Vagina (tissue), 2 donors: ENCODE measurements around the gene UHRF1.

Source experiments
- POLR2A ChIP-seq, 2 donors: fragments of 450-650 bp; IDR thresholded peaks; one replicate each; pipeline ENCODE4 v1.6.1; 2017; ENCODE audit warnings: antibody characterized with exemption in 2 of 2, mild to moderate bottlenecking in 2 of 2, moderate library complexity in 2 of 2
- POLR2AphosphoS5 ChIP-seq, 2 donors: sonication (generic); formaldehyde crosslinking; IDR thresholded peaks; one replicate each; pipeline ENCODE4 v1.9.0; 2017; ENCODE audit warnings: antibody characterized with exemption in 2 of 2, mild to moderate bottlenecking in 2 of 2, low read depth in 1 of 2; ENCODE audit not compliant: insufficient read depth in 1 of 2
- TF ChIP-seq, protein P1 (sequence below), 3 experiments: fragments of 450-650 bp in 2 of 3; fragments of 200-600 bp in 1 of 3; sonication (generic) in 1 of 3; IDR thresholded peaks; one replicate each; pipeline ENCODE4 v1.5.1; 2017 to 2019; ENCODE audit warnings: antibody characterized with exemption in 3 of 3, mild to moderate bottlenecking in 2 of 3, moderate library complexity in 2 of 3

GRCh38 chr19:4897146-4897545, 12.2 kb upstream of the UHRF1 start:
- TF ChIP-seq, protein P1, sequence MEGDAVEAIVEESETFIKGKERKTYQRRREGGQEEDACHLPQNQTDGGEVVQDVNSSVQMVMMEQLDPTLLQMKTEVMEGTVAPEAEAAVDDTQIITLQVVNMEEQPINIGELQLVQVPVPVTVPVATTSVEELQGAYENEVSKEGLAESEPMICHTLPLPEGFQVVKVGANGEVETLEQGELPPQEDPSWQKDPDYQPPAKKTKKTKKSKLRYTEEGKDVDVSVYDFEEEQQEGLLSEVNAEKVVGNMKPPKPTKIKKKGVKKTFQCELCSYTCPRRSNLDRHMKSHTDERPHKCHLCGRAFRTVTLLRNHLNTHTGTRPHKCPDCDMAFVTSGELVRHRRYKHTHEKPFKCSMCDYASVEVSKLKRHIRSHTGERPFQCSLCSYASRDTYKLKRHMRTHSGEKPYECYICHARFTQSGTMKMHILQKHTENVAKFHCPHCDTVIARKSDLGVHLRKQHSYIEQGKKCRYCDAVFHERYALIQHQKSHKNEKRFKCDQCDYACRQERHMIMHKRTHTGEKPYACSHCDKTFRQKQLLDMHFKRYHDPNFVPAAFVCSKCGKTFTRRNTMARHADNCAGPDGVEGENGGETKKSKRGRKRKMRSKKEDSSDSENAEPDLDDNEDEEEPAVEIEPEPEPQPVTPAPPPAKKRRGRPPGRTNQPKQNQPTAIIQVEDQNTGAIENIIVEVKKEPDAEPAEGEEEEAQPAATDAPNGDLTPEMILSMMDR (IDR thresholded peaks at IDR 0.05), result no peak
- TF ChIP-seq POLR2AphosphoS5 (IDR thresholded peaks at IDR 0.05; ENCODE audit: insufficient read depth in 1 of 2, low read depth in 1 of 2) (no peak), POLR2A (IDR thresholded peaks at IDR 0.05) (no peak)
